GM12875 (cell line): ENCODE measurements around the gene BCO1.

Experiments
- H3K4me3 ChIP-seq: one replicate; pipeline ENCODE4 v1.5.1; 2011; ENCODE audit warnings: low read depth, low read length, control low read depth
- CTCF ChIP-seq: IDR thresholded peaks from 2 replicates; pipeline ENCODE4 v1.5.1; 2011; ENCODE audit warnings: low read depth, mild to moderate bottlenecking, control low read depth, inconsistent platforms, low read length, moderate library complexity, borderline replicate concordance; ENCODE audit not compliant: insufficient read depth

The BCO1 gene

GRCh38 chr16:81296631-81297030 lies 58.1 kb downstream of the BCO1 start:
- no peak overlapping the region for H3K4me3 ChIP-seq
- TF ChIP-seq CTCF = no peak

GRCh38 chr16:81307770-81308169 lies 69.3 kb downstream of the BCO1 start:
- TF ChIP-seq CTCF = no peak
- no peak overlapping the region for H3K4me3 ChIP-seq

- no peak overlapping the region for H3K4me3 ChIP-seq
- TF ChIP-seq CTCF = no peak
Observed at GRCh38 chr16:81310045-81310644, 71.7 kb downstream of the BCO1 start.

- TF ChIP-seq CTCF = no peak
- no peak overlapping the region for H3K4me3 ChIP-seq
Observed at GRCh38 chr16:81311762-81312161, 73.3 kb downstream of the BCO1 start.

- no peak for TF ChIP-seq CTCF
- H3K4me3 ChIP-seq = peak overlapping the region; percentile 79
Observed at GRCh38 chr16:81313701-81314602, 75.5 kb downstream of the BCO1 start.

- peak within 1 kb of the TSS; percentile 79 for H3K4me3 ChIP-seq
- TF ChIP-seq CTCF = no peak
Observed at GRCh38 chr16:81314603-81315270, 76.2 kb downstream of the BCO1 start, which contains the start of gene GAN. TSS of gene GAN (plus strand) at chr16:81314962. CDS start at chr16:81315114, 152 bp downstream.
